Esophagus mucosa (tissue), 1 donor: Measurements from ENCODE around the gene ETHE1. TPM values are rescaled to one million over a fixed set of nuclear protein-coding genes. Genes with fewer than 3 reads are reported as not detected.

Experiments
- ATAC-seq: fragments of 200-7000 bp; cut with Tn5 transposase; one replicate; pipeline ENCODE4 v1.9.1; 2020
- total RNA-seq: library from RNA; stranded (reverse); gene quantifications from one replicate; pipeline ENCODE4 v1.2.4, GENCODE V29; 2023
- donor health status: DM: yes; HTN: yes; CAD: no.

Gene ETHE1
- 81.9 TPM for total RNA-seq

- peak; percentile 58 for ATAC-seq
Observed at GRCh38 chr19:43526884-43527859, at the start of gene ETHE1. Gene ETHE1, minus strand, starts transcription at chr19:43527201. Its CDS starts 24 bp downstream, at chr19:43527177.

DNA sequence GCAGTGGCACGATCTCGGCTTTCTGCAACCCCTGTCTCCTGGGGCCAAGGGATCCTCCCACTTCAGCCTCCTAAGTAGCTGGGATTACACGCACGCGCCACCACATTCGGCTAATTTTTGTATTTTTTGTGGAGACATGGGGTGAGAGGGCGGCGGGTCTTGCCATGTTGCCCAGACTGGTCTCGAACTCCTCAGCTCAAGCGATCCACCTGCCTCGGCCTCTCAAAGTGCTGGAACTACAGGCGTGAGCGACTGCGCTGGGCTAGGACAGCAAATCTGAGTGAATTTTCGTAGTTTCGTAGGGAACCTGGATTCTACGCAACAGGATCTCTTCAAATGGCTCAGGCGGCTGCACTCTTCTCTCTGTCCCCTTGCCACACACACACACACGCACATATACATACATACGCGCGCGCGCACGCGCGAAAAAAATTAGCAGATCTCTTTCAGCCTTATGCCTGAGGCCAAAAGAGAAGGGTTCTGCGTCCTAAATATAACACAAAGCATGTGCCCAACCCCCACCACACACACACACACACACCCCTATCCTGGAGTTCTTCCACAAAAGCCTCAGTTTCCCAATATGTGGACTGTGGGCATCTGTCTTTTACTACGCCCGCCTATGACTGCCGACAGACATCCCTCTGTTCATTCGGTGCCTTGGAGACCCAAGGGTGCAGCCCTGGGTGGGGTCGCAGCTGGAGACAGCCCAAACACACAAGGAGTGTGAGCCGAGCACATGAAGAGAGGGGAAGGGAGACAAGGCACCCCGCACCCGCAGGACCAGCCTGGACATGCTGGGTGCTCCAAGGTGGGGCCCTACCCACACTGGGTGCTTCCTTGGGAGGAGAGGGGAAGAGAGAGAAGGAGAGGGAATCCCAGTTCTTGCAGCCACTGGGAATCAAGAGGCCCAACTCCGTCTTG is 49.2 kb upstream of the ETHE1 start:
- ATAC-seq, result peak; percentile 32

- ATAC-seq, result peak; percentile 99
Observed at GRCh38 chr19:43575156-43575950, 48.4 kb upstream of the ETHE1 start, which contains the start of the genes PINLYP and XRCC1. Gene PINLYP, plus strand, starts transcription at chr19:43575801. Its CDS starts 1,391 bp downstream, at chr19:43577192. Gene XRCC1, minus strand, starts transcription at chr19:43575527. Its CDS starts 69 bp downstream, at chr19:43575458.

GRCh38 chr19:43574424-43575155 is 47.6 kb upstream of the ETHE1 start:
- ATAC-seq, result no peak

DNA sequence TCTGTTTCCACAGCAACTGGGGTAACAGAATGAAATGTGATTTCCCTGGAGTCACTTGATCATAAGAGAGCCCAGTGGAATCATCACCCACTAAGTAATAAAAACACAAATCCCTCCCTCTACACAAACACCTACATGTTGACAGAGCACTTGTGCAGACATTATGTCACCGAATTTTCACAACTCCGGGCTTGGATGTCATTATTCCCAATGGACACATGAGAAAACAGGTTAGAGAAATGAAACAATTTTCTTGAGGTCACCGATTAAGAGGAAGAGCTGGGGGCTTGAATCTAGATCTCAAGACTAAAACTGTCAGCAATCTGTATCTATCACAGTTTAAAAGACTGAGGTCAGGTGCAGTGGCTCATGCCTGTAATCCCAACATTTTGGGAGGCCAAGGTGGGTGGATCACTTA is 45.2 kb upstream of the ETHE1 start:
- no peak for ATAC-seq

DNA sequence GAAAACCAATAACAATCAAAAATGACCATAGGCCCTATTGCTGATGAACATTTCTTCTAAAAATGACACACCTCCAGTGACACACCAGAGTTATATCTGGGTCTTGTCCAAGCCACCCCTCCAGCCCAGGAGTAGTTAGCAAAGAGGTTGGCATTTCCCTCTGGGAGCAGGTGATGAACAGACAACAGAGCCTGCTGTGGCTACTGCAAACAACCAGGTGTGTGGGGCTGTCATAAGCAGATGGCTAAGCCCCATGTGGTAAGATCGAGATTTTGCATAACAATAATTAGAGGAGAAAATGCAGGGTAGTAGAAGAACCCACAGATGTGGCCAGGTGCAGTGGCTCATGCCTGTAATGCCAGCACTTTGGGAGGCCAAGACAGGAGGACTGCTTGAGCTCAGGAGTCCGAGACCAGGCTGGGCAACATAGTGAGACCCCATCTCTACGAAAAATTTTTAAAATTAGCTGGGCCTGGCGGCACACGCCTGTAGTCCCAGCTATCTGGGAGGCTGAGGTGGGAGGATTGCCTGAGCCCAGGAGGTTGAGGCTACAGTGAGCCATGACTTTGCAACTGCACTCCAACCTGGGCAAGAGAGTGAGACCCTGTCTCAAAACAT is 43.3 kb upstream of the ETHE1 start:
- ATAC-seq, result peak; percentile 36

- peak; percentile 12 for ATAC-seq
Observed at GRCh38 chr19:43569657-43570056, 42.7 kb upstream of the ETHE1 start.

DNA sequence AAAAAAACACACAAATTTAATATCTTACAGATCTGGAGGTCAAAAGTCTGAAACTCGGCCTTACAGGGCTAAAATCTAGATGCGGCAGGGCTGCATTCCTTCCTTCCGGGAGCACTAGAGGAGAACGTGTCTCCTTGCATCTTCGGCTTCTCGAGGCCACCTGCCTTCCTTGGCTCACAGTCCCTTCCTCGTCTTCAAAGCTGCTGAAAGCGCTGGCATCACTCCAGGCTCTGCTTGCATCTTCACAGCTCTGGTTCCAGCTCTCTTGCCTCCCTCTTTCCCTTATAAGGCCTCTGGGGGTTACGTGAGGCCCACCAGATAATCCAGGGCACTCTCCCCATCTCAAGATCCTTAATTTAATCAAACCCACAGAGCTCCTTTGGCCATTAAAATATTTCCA is 37.8 kb upstream of the ETHE1 start:
- no peak for ATAC-seq

- no peak for ATAC-seq
Observed at GRCh38 chr19:43563816-43564457, 36.9 kb upstream of the ETHE1 start.

GRCh38 chr19:43562698-43563241 is 35.8 kb upstream of the ETHE1 start:
- ATAC-seq, result peak; percentile 71

DNA sequence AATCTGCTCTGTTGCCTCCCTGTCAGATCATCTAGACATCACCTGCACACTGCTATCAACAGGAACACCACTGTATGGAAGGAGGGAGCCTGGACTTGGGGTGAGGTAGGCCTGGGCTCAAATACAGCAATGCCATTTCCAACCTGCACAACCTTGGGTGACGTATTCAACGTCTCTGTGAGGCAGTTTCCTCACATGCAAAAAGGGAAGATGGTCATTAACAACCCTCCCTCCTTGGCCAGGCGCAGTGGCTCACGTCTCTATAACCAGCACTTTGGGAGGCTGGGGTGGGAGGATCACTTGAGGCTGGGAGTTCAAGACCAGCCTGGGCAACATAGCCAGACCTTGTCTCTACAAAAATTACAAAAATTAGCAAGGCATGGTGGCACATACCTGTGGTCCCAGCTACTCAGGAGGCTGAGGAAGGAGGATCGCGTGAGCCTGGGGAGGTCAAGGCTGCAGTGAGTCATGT is 35.3 kb upstream of the ETHE1 start:
- peak; percentile 17 for ATAC-seq

DNA sequence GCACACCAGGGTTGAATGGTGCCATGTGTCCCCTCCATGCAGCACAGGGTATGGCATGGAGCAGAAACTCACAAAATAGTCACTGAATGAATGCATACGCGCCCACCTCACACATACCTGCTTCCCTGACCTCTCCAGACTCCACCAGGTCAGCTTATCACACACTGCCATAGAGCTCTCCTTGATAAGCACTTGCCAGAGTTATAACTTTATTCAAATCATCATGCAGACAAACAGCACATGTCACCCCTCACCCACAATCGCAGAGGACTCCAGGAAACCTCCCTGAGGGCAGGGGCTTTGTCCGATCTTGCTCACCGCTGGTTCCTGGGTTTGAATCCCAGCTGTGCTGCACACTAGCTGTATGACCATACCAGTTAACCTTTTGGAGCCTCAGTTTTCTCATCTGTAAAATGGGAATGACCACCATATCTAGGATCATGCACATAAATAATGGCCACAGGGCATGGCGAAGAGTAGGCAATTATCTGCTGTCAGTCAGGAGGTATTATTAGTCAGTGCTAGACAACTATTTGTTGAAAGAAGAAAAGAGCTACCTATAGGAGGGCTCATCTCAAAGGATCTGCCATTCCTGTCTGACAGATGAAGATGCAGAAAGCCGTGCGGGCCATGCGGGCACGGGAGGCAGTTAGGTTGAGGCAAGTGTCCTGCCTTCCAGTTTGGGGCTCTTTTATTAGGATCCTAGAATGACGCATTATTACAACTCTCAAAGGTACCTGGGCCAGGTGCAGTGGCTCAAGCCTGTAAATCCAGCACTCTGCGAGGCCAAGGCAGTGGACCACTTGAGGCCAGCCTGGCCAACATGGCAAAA is 34.4 kb upstream of the ETHE1 start:
- ATAC-seq, result no peak

DNA sequence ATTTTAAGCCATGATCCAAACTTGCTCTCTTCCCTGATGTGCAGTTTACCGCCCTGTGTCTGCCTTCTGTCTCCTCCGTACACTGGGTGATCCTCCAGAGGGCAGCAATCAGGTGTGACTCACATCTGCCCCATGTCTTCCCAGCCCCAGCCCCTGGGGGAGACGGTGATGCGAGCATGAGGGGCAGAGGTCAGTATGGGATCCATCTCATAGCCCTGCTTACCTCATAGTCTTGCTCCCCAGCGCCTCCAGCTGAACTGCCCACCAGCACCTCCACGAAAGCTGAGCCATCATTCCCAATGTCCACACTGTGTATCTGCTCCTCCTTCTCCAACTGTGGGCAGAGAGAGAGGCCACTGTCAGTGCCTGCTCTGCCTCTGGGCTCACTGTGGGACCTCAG is 33.7 kb upstream of the ETHE1 start:
- no peak for ATAC-seq

GRCh38 chr19:43555185-43555770 is 28.3 kb upstream of the ETHE1 start:
- ATAC-seq, result peak; percentile 61

DNA sequence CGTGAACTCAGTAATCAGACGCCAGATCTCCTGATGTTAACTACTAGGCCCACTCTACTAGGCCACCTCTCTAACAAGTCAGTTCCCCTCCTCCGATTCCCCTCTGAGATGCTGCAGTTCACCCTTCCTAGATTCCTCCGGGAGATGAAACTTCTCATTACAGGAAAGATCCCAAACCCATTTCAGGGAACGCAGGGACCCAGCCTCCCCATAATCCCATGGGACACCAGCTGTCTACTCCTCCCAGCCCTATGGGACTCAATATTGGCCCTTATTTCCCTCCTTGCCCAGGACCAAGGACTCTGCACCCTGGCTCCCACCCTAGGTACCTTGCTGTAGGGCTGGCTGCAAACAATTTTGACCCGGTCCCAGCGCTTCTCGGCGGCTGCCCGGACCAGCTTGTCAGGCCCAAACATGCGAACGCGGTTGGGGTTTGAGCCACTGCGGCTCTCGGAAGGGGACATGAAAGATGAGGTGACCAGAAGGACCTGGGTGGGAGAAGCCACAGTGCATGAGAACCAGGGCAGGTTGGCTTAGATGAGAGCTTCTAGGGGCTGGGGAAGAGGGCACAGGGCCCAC is 27.4 kb upstream of the ETHE1 start:
- ATAC-seq, result no peak

- no peak for ATAC-seq
Observed at GRCh38 chr19:43553656-43554055, 26.7 kb upstream of the ETHE1 start.

- no peak for ATAC-seq
Observed at GRCh38 chr19:43552616-43553015, 25.6 kb upstream of the ETHE1 start.

DNA sequence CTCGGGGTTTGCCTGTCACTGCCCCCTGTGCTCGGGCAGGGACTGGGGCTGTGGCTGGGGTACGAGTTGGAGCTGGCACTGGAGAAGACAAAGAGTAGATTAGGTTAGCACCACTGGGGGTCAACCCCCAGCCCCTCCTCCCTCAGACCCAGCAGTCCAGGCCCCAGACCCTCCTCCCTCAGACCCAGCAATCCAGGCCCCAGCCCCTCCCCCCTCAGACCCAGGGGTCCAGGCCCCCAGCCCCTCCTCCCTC is 25.1 kb upstream of the ETHE1 start:
- ATAC-seq, result no peak
